Activated CD8-positive, alpha-beta memory T cell treated with anti-CD3 and anti-CD28 coated beads, Interleukin-2, amount 50 U/mL, for 1 hour (primary cell): ENCODE results near the gene CFAP54.

Experiments used
- DNase-seq: peaks from one replicate; pipeline ENCODE4 v3.0.0-alpha.2; 2020; ENCODE audit errors: extremely low read depth

The CFAP54 gene

GRCh38 chr12:96743606-96744005, 254.2 kb downstream of the CFAP54 start:
- no peak for DNase-seq

GRCh38 chr12:96749999-96750398, 260.6 kb downstream of the CFAP54 start:
- DNase-seq, result no peak

- DNase-seq, result no peak
Observed at GRCh38 chr12:96751626-96752025, 262.2 kb downstream of the CFAP54 start.

GRCh38 chr12:96752211-96752610, 262.8 kb downstream of the CFAP54 start:
- no peak for DNase-seq

GRCh38 chr12:96766232-96766631, 276.9 kb downstream of the CFAP54 start:
- no peak for DNase-seq

- no peak for DNase-seq
Observed at GRCh38 chr12:96769400-96769799, 280.0 kb downstream of the CFAP54 start.

GRCh38 chr12:96770219-96771102, 281.1 kb downstream of the CFAP54 start:
- DNase-seq, result no peak

- no peak for DNase-seq
Observed at GRCh38 chr12:96773031-96773430, 283.7 kb downstream of the CFAP54 start.

- DNase-seq, result no peak
Observed at GRCh38 chr12:96774496-96775256, 285.3 kb downstream of the CFAP54 start.

GRCh38 chr12:96776908-96777307, 287.5 kb downstream of the CFAP54 start:
- DNase-seq, result no peak

- no peak for DNase-seq
Observed at GRCh38 chr12:96780330-96780729, 291.0 kb downstream of the CFAP54 start.

GRCh38 chr12:96786791-96787190, 297.4 kb downstream of the CFAP54 start:
- DNase-seq, result no peak

GRCh38 chr12:96803969-96804368, 314.6 kb downstream of the CFAP54 start:
- no peak for DNase-seq

- DNase-seq, result no peak
Observed at GRCh38 chr12:96806272-96806671, 316.9 kb downstream of the CFAP54 start.

- no peak for DNase-seq
Observed at GRCh38 chr12:96807741-96808140, 318.4 kb downstream of the CFAP54 start.

GRCh38 chr12:96808587-96808986, 319.2 kb downstream of the CFAP54 start:
- no peak for DNase-seq

- DNase-seq, result no peak
Observed at GRCh38 chr12:96809522-96809921, 320.1 kb downstream of the CFAP54 start.

GRCh38 chr12:96810057-96810456, 320.7 kb downstream of the CFAP54 start:
- DNase-seq, result no peak

- DNase-seq, result no peak
Observed at GRCh38 chr12:96810477-96810876, 321.1 kb downstream of the CFAP54 start.

GRCh38 chr12:96811083-96811482, 321.7 kb downstream of the CFAP54 start:
- DNase-seq, result no peak

- DNase-seq, result no peak
Observed at GRCh38 chr12:96812153-96812552, 322.8 kb downstream of the CFAP54 start.

- DNase-seq, result no peak
Observed at GRCh38 chr12:96814200-96814599, 324.8 kb downstream of the CFAP54 start.

- no peak for DNase-seq
Observed at GRCh38 chr12:96821592-96821991, 332.2 kb downstream of the CFAP54 start.
